AG20443 (cell line): ENCODE results near the gene RAET1E.
"Not testable (repeated sequence)": the region's sequence is repeated elsewhere in the genome, so short reads cannot be mapped to it uniquely, and the experiment has no call there.

Experiments used
- DNase-seq: peaks from one replicate; pipeline ENCODE4 v3.0.0; 2012; ENCODE audit warnings: low spot score, mixed read lengths

Gene RAET1E

GRCh38 chr6:149927025-149927424 is 29.1 kb upstream of the RAET1E start:
- DNase-seq: not testable (repeated sequence)

GRCh38 chr6:149925974-149926777 is 28.3 kb upstream of the RAET1E start:
- peak; percentile 75 for DNase-seq

GRCh38 chr6:149925253-149925973 is 27.5 kb upstream of the RAET1E start:
- DNase-seq: peak; percentile 25

DNA sequence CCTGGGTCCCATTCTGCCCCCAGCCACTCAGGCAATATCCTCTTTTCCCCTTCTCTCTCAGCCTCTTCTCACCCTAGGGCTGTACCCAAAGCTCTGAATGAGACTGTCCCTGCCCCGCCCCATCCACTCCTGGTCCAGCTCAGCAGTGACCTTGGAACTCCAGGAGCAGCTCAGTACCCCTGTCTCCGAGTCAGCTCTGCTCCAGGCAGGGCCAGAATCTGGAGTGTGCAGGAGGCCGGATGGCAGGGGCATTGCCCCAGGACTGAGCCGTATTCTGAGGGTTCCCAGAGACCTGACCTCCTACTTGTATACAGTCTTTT is 27.0 kb upstream of the RAET1E start:
- DNase-seq: no peak

DNA sequence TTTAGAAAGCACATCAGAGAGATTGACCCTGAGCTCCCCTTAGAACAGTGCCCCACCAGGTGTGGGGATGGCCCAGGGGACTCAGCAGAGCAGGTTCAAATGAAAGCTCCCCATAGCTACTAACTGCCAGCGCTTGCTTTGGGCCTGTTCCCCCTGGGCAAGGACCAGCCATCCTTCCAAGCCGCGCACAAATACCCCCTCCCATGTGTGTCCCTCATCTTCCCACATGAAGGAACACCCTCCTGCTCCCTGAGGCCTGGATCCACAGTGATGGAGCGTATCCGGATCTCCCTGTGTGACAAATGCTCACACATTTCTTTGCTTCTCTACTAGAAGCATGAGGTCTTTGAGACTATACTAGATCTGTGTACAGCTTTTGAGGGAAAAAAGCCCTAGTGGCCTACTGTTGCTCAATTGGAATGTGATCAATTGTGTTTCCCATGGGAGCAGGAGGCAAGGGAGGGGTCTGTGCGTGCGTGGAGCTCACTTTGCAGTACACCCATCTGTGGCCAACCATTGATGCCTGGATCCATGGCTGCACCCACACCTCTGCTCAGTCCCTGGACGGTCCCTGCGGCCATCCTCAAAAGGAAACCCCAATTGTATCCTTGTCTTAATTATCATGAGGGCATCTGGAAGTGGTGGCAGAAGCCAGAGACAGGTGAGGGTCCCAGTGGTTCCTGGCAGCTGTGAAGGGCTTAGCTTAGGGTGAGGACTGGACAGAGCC is 26.5 kb upstream of the RAET1E start:
- no peak for DNase-seq

GRCh38 chr6:149923327-149923986 is 25.5 kb upstream of the RAET1E start:
- no peak for DNase-seq

DNA sequence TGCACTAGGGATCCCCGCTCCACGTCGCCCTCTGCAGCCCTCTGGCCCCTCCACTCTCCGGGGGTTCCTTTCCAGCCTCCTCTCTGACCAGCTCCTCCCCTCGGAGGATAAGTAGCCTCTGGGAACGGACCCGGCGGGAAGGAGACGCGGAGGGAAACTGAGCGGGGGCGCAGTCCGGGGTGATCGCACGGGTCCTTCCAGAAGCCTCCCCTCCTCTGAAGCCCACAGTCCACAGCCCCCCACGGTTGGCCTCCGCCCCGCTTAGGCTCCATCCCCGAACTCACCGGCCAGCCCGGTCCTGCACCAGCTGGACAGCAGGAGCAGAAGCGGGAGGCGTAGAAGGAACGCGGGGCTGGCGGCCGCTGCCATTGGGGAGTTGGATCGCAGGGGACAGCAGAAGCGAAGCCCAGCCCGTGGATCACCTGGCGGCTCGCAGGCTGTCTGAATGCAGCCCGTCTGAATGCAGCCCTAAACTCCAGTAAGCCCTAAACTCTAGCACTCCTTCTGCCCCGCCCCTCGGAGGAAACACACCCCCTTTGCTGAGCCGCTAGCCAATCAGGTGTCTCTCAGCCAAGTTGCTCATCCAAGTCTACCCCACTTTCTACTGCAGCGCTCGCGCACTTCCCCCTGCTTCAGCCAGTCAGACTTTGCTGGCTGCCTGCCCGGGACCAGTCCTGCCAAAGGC is 24.9 kb upstream of the RAET1E start, which contains the start of gene RAET1G:
TSS of gene RAET1G (minus strand) at position 480 of the 685 bp plus-strand sequence. CDS start at position 369, 111 bp downstream.
- peak; percentile 96 for DNase-seq

DNA sequence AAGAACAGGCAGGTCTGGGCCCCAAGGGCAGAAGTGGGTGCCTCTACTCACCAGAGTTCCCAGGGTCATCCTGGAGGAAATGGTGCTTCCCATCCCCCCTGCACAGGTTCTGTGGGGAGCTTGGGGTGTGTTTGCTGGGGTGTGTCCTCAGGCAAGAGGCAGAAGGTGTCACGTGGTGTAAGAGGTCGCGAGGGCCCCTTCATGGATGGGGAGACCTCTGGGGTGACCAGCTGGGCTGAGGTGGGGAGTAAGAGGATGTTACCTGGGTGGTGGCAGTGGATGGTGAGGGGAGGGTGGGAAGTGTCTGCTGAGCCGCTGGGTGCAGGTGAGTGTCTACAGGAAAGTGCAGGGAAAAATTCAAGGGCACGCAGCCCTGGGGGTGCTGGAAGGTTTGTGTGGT is 24.2 kb upstream of the RAET1E start:
- DNase-seq: not testable (repeated sequence)

DNA sequence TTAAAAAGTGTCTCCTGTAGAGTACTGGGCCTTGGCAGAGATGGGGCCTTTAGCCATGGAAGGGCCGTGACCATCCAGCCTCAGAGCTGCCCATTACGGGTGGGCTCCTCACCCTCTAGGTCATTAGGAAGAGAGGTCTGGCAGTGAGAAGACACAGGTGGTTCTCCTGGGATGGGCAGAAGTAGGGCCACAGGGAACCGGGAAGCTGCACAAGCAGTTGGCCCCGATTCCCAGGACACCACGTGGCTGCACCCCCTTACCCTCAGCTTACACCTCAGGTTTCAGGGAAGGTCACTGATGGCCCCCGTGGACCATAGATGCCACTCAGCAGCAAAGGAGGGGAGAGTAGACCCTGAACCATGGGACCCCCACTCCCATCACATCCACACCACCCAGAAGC is 23.4 kb upstream of the RAET1E start:
- DNase-seq: no peak

GRCh38 chr6:149919834-149920225 is 21.9 kb upstream of the RAET1E start:
- DNase-seq: no peak

GRCh38 chr6:149919126-149919833 is 21.4 kb upstream of the RAET1E start:
- not testable (repeated sequence) for DNase-seq

- DNase-seq: no peak
Observed at GRCh38 chr6:149918151-149918905, 20.4 kb upstream of the RAET1E start.

GRCh38 chr6:149917679-149918078 is 19.8 kb upstream of the RAET1E start:
- no peak for DNase-seq

GRCh38 chr6:149915970-149916865 is 18.3 kb upstream of the RAET1E start:
- no peak for DNase-seq

- DNase-seq: no peak
Observed at GRCh38 chr6:149913540-149914240, 15.8 kb upstream of the RAET1E start.

DNA sequence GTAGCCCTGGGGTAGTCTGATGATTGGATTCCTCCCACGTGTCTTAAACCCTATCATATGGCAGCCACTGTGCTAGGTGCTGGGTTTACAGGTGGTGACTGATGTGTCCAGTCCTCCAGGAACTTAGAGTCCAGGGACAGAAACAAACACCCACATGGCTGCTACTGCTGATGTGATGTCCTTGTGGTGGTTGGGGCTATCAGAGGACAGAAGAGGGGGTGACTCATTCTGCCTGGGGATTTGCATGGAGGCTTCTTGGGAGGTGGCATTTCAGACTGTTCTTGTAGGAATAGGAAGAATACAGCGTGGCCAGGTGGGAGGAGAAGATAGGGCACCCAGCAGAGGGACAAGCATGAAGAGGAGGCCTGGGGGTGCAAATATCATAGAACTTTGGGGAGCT is 15.2 kb upstream of the RAET1E start:
- no peak for DNase-seq

GRCh38 chr6:149912680-149913079 is 14.8 kb upstream of the RAET1E start:
- DNase-seq: not testable (repeated sequence)

DNA sequence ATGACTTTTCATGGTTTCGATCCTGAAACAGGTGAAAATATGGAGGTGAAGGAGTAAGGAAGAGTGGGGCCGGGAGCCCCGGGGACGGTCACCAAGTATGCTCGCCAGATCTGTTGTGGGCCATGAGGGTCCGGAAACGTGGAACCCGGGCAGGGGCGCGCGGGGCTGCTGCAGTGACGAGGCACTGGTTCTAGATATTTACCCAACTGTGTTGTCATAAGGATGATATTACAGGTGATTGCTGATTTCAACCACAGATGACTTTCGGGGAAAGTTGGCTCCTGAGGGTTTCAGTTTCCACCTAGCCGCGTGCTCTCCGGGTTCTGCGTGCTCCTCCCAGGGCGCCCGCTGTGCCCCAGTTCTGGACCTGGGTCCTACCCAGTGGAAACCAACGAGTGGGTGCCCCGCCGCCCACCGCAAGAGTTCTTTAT is 12.8 kb upstream of the RAET1E start:
- DNase-seq: no peak
